GM18858 (cell line): ENCODE data around the gene WDR13.
"Not testable (repeated sequence)": the region's sequence is repeated elsewhere in the genome, so short reads cannot be mapped to it uniquely, and the experiment has no call there.

ENCODE experiments used
- ATAC-seq: cut with Tn5 transposase; IDR thresholded peaks from one replicate; pipeline ENCODE4 v1.9.1; 2021; ENCODE audit not compliant: unreplicated experiment

The WDR13 gene

DNA sequence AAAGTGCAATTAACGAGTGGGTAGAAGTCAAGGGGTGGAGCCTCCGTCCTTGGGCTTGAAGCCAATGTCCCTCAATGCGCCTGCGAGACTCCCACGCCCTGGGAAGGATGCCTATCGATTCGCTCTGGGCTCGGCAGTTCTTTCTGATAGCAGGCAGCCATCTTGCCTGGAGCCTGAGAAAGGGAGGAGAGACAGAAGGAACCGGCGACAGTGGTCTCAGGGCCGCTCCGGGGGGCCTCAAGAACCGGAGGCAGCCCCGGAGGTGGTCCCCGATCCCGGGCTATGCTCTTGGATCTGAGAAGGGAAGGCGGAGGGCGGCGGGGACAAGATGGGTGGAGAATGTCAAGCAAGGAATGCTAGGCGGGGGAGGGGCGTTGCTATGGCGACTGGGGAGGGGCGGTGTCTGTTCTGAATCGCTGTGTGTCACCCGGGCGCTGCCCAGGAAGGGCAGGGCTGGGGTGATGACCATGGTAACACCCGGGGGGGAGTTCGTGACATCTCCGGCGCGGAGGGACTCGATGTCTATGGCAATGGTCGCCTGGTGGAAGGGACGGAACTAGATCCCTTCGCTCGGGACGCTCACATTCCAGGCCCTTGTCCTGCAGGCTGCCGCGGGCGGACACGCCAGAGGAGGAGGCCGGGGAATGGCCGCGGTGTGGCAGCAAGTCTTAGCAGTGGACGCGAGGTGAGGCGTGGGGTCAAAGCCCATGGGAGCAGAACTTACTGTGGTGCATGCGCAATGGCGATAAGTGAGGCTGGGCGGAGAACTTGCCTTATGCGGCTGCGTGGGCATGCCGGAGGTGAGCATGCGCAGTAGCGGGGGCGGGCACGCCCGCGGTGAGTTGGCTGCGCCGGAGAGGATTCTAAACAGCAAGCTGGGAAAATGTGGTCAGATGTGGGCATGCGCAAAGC is at the start of gene WDR13:
TSS of gene WDR13 (plus strand) at position 140 of the 912 bp plus-strand sequence. CDS start at position 645, 505 bp downstream.
- peak; percentile 53 for ATAC-seq

GRCh38 chrX:48548871-48549270 is 48.4 kb upstream of the WDR13 start:
- ATAC-seq: no peak

- ATAC-seq: not testable (repeated sequence)
Measured at GRCh38 chrX:48555731-48556325, 41.5 kb upstream of the WDR13 start.

- no peak for ATAC-seq
Measured at GRCh38 chrX:48558271-48558670, 39.0 kb upstream of the WDR13 start.

GRCh38 chrX:48559636-48560035 is 37.7 kb upstream of the WDR13 start:
- ATAC-seq: no peak

DNA sequence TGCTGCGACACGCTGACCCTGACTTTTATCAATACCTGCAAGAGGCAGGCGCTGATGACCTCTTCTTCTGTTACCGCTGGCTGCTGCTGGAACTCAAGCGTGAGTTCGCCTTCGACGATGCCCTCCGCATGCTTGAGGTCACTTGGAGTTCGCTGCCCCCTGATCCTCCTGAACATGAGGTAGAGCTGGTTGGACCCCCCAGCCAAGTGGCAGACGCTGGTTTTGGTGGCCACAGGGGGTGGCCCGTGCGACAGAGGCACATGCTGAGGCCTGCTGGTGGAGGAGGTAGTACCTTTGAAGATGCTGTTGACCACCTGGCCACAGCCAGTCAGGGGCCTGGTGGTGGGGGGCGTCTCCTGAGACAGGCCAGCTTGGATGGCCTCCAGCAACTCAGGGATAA is 37.2 kb upstream of the WDR13 start:
- no peak for ATAC-seq

GRCh38 chrX:48560681-48561080 is 36.6 kb upstream of the WDR13 start:
- no peak for ATAC-seq

GRCh38 chrX:48569958-48570357 is 27.3 kb upstream of the WDR13 start:
- peak; percentile 49 for ATAC-seq

DNA sequence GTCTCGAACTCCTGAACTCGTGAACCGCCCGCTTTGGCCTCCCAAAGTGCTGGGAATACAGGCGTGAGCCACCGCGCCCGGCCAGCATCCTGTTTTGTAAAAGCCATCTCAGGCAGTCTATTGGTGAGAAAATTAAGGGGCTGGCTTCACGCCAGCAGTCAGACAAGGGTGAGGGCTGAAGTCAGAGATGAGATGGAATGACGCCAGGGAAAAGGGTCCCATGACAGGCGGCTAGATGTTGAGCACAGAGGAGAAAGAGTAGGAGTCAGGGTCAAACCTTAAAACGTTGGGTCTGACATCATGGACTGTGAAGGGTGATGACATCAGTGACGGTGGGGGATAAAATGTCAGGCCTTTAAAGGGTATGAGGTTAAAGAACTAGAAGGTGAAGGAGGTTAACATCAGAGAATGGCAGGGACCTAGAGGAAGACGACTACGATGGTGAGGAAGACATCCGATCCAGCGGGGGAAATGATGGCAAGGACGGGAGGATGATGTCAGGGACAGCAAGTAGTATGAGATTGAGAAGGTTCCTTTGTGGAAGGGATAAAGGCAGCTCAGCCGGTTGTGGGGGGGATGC is 23.5 kb upstream of the WDR13 start:
- no peak for ATAC-seq

- peak; percentile 55 for ATAC-seq
Measured at GRCh38 chrX:48574270-48575266, 22.7 kb upstream of the WDR13 start, which contains the start of gene RBM3. TSS of gene RBM3 (plus strand) at chrX:48574484. CDS start at chrX:48575181, 697 bp downstream.

- no peak for ATAC-seq
Measured at GRCh38 chrX:48575642-48576041, 21.6 kb upstream of the WDR13 start.

GRCh38 chrX:48576108-48576507 is 21.2 kb upstream of the WDR13 start:
- no peak for ATAC-seq

GRCh38 chrX:48578661-48579128 is 18.6 kb upstream of the WDR13 start:
- ATAC-seq: no peak

- no peak for ATAC-seq
Measured at GRCh38 chrX:48579259-48579658, 18.0 kb upstream of the WDR13 start.

DNA sequence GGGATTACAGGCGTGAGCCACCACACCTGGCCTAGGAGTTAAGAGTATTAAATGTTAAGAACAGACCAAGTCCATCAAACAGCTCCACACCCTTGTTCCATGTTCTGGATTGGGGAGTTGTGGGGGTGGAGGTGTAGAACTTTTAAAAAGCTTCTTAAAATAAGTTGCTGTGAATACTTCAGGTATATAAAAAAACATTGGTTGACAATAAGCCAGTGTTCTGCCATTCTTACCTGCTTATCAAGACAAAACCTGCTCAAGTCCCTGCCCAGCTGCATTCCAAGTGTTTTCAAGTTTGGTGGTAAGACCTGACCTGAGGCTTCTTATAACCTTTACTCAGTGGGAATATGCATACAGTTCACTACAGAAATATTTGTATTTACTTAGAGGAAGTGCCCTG is 16.6 kb upstream of the WDR13 start:
- no peak for ATAC-seq

DNA sequence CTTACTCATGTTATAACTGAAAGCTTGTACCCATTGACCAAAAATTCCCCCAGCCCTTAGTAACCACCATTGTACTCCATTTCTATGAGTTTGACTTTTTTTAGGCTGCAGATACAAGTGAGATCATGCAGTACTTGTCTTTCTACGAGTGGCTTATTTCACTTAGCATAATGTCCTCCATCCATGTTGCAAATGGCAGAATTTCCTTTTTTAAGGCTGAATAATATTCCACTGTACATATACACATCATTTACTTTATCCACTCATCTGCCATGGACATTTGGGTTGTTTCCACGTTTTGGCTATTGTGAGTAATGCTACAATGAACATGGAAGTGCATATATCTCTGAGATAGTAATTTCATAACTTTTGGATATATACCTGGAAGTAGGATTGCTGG is 12.6 kb upstream of the WDR13 start:
- no peak for ATAC-seq

DNA sequence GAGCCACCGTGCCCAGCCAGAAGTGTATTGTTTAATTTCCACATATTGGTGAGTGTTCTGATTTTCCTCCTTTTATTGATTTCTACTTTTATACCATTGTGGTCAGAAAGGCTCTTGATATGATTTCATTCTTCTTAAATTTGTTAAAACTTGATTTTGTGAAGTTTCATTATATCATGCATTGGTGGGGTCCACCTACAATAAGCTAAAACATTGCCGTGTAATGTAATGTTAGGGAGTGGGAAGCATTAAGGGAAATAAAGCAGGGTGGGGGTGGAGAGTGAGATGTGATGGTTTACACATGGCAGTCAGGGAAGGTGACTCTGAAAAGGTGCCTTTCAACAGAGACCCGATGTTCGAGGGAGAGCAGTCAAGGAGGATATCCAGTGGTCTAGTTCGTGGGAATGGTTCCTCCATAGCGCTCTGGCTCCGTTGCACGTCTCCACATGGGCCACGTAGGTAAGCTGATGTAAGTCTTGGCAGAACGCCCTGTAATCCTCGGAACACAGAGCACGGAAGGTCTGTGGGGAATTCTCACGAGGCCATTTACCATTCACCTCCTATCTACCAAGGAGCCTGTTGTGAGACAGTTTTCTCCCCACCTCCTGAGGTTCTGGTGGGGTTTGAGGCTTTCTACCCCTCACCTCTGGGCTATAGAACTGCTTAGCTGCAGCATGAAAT is 7.7 kb upstream of the WDR13 start:
- ATAC-seq: no peak

DNA sequence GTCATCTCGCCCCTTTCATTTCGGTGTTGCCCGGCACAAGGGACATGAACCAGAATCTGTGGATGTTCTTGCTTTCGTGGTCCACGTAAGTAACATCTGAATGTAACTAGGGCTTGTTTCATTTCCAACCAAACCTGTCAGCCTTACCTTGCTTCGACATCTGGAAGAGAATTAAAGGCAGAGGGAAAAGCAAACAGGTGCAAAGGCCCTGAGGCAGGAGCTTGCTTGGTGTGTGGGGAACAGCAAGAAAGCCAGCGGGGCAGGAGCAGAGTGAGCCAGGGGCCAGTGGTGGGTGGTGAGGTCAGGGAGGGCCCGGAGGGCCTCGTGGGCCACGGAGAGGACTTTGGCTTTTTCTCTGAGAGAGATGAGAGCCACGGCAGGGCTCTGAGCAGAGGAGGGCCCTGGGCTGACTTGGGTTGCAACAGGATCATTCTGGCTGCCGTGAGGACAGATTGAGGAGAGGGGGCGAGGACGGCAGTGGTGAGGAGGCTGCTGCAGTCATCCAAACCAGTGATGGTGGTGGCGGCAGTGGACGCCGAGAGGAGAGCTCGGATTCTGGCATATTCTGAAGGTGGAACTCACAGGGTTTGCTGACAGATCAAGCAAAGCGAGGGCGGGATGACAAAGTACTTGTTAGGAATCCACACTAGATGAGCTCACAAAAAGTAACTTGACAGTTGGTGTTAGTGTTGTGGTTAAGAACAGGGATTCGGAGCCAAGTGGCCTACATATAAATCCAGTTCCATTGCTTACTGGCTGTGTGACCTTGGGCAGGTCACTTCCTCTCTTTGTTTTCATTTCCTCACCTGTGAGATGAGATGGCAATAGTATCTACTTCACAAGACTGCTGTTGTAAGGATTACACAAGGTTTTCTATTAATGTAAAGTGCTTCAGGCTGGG is 6.8 kb upstream of the WDR13 start:
- ATAC-seq: no peak

GRCh38 chrX:48591255-48591791 is 6.0 kb upstream of the WDR13 start:
- ATAC-seq: no peak
